Measurements from ENCODE around the gene GIGYF1. TPM values are rescaled to one million over a fixed set of nuclear protein-coding genes. Genes with fewer than 3 reads are reported as not detected.
A peak's percentile ranks its signal among the peaks of the same experiment; 100 is the strongest.
"Not testable (repeated sequence)": the region's sequence is repeated elsewhere in the genome, so short reads cannot be mapped to it uniquely, and the experiment has no call there.

GIGYF1 gene
- total RNA-seq, 2 donors from 2014 or later: 37.0 to 82.2 TPM

DNA sequence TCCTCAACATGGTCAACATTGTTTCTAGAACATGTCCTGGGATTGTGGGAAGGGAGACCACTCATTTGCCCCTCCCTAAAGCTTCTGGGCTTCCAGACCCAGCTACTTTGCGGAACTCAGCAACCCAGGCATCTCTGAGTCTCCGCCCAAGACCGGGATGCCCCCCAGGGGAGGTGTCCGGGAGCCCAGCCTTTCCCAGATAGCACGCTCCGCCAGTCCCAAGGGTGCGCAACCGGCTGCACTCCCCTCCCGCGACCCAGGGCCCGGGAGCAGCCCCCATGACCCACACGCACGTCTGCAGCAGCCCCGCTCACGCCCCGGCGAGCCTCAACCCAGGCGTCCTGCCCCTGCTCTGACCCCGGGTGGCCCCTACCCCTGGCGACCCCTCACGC lies 26.2 kb upstream of the GIGYF1 start, which contains the start of gene EPO:
Gene EPO (plus strand): TSS at position 190 of the 392 bp plus-strand sequence. CDS start 513 bp downstream, outside the sequence.
- TF ChIP-seq POLR2AphosphoS5 (IDR thresholded peaks at IDR 0.05) (no peak), POLR2A (IDR thresholded peaks at IDR 0.05) (no peak)
- TF ChIP-seq, protein P1, sequence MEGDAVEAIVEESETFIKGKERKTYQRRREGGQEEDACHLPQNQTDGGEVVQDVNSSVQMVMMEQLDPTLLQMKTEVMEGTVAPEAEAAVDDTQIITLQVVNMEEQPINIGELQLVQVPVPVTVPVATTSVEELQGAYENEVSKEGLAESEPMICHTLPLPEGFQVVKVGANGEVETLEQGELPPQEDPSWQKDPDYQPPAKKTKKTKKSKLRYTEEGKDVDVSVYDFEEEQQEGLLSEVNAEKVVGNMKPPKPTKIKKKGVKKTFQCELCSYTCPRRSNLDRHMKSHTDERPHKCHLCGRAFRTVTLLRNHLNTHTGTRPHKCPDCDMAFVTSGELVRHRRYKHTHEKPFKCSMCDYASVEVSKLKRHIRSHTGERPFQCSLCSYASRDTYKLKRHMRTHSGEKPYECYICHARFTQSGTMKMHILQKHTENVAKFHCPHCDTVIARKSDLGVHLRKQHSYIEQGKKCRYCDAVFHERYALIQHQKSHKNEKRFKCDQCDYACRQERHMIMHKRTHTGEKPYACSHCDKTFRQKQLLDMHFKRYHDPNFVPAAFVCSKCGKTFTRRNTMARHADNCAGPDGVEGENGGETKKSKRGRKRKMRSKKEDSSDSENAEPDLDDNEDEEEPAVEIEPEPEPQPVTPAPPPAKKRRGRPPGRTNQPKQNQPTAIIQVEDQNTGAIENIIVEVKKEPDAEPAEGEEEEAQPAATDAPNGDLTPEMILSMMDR (IDR thresholded peaks at IDR 0.05): no peak
- H3K27ac ChIP-seq: no peak within 1 kb of the TSS
- no peaks in the 10 kb centered on the region for H3K27me3 ChIP-seq (replicated peaks; ENCODE audit: insufficient read depth)
- H3K4me3 ChIP-seq: peak within 1 kb of the TSS in 1 of 2 donors; percentile 25
- no peaks in the 10 kb centered on the region for H3K4me1 ChIP-seq (replicated peaks)
- H3K9me3 ChIP-seq: no peaks in the 10 kb centered on the region
- intact Hi-C loops (cut with DNase I): loop anchor here (5.0 kb wide), 1 partner anchor 132 kb away; the partner anchor contains the start of gene SLC12A9
- 6% methylated on average over 21 of the region's 21 CpGs for WGBS
- no peak for DNase-seq (ENCODE audit: low spot score)
- no peaks in the 10 kb centered on the region for H3K36me3 ChIP-seq

DNA sequence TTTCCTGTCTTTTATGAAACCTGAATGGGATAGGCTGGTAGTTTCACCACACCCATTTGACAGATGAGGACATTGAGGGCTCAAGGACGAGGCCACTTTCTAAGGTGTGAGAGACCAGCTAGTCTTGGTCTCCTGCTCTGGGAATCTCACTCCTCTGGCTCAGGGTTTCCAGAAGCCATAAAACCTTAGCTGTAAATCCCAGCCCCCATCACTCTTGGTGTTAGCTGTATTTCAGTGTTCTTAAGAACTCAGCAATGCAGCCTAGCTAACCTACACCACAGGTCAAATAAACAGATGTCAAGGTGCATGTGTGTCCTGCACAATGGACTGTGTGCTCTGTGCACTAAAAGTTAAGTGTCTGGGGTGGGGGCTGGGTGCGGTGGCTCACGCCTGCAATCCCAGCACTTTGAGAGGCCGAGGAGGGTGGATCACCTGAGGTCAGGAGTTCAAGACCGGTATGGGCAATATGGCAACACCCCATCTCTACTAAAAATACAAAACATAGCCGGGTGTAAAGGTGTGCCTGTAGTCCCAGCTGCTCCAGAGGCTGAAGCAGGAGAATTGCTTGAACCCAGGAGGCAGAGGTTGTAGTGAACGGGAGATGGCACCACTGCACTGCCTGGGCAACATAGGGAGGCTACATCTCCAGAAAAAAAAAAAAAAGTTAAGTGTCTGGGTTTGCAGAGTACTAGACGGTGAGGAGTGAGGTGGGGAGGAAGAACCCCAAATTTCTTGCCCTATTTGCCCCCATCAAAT lies 25.7 kb upstream of the GIGYF1 start:
- intact Hi-C loops (cut with DNase I): loop anchor here (5.0 kb wide), 1 partner anchor 133 kb away; the partner anchor contains the start of gene SLC12A9
- Histone ChIP-seq H3K4me3 (no peak overlapping the region), H3K27me3 (replicated peaks; ENCODE audit: insufficient read depth) (no peaks in the 10 kb centered on the region), H3K9me3 (no peaks in the 10 kb centered on the region), H3K27ac (no peak overlapping the region), H3K36me3 (no peaks in the 10 kb centered on the region), H3K4me1 (replicated peaks) (no peaks in the 10 kb centered on the region)
- no peak for TF ChIP-seq POLR2AphosphoS5 (IDR thresholded peaks at IDR 0.05)
- TF ChIP-seq, protein P1 (IDR thresholded peaks at IDR 0.05): no peak
- TF ChIP-seq POLR2A (IDR thresholded peaks at IDR 0.05): no peak
- WGBS: 46% methylated on average over 8 of the region's 8 CpGs
- DNase-seq (ENCODE audit: low spot score): no peak

DNA sequence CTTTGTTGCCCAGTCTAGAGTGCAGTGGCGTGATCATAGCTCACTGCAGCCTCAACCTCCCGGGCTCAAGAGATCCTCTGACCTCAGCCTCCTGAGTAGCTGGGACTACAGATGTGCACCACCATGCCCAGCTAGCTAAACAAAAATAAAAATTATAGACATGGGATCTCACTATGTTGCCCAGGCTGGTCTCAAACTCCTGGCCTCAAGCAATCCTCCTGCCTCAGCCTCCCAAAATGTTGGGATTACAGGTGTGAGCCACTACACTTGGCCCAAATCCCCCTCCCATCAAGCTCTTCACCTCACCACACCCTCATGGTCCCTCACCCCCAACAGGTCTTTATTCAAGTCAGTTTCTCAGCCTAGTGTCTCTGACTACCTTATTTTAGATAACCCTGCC lies 23.0 kb upstream of the GIGYF1 start:
- DNase-seq (ENCODE audit: low spot score); H3K4me3 ChIP-seq; H3K36me3 ChIP-seq; H3K27ac ChIP-seq; H3K4me1 ChIP-seq (replicated peaks); intact Hi-C loops (cut with DNase I); H3K9me3 ChIP-seq; H3K27me3 ChIP-seq (replicated peaks; ENCODE audit: insufficient read depth): not testable (repeated sequence)
- 90% methylated on average over 2 of the region's 2 CpGs for WGBS

DNA sequence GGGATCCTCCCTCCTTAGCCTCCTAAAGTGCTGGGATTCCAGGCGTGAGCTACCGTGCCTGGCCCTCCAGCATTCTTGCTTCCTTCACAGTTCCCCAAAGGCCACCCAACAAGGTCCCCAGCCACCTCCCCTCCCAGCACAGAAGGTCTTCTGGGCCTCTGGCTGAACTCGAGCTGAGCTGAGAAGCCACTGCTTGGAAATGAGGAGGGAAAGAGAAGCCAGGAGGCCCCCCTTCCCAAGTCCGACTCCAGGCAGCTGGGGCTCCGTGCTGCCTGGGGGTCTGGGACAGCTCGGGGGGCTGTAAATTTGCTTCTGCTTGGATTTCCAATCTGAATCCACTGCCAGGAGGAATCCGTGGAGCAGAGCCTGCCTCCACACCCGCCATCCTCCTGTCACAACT lies 20.7 kb upstream of the GIGYF1 start:
- WGBS: 72% methylated on average over 8 of the region's 8 CpGs
- DNase-seq (ENCODE audit: low spot score): no peak

GRCh38 chr7:100711369-100711768 lies 17.3 kb upstream of the GIGYF1 start:
- WGBS: 76% methylated on average over 11 of the region's 11 CpGs

More for the DNA sequence above, 20.7 kb upstream of the GIGYF1 start:
- no peaks in the 10 kb centered on the region for H3K4me1 ChIP-seq (replicated peaks)
- H3K27me3 ChIP-seq (replicated peaks; ENCODE audit: insufficient read depth): no peaks in the 10 kb centered on the region
- no peak overlapping the region for H3K4me3 ChIP-seq
- no peak overlapping the region for H3K27ac ChIP-seq
- TF ChIP-seq POLR2AphosphoS5 (IDR thresholded peaks at IDR 0.05) (no peak), POLR2A (IDR thresholded peaks at IDR 0.05) (no peak)
- TF ChIP-seq, protein P1 (IDR thresholded peaks at IDR 0.05): no peak
- intact Hi-C loops (cut with DNase I): no loop called here
- no peaks in the 10 kb centered on the region for H3K9me3 ChIP-seq
- H3K36me3 ChIP-seq: no peaks in the 10 kb centered on the region

DNA sequence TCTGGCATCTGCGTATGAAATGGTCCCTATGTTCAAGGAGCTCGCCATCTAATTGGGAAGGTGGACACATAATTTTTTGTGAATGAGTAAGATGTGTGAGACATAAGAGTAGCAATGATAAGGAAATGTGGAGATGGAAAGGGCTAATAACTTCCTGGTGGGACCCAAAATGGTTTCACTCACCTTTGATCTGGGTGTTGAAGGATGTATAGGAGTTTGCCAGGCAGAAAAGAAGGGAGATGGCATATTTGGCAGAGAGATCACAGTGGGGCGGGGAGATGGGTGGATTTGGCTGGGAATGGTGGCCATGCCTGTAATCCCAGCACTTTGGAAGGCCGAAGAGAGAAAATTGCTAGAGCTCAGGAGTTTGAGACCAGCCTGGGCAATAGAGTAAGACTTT lies 16.4 kb upstream of the GIGYF1 start:
- Histone ChIP-seq H3K27ac (no peak overlapping the region), H3K36me3 (no peaks in the 10 kb centered on the region), H3K9me3 (no peaks in the 10 kb centered on the region), H3K4me1 (replicated peaks) (peaks cover 6% of the 10 kb centered on the region), H3K4me3 (no peak overlapping the region), H3K27me3 (replicated peaks; ENCODE audit: insufficient read depth) (no peaks in the 10 kb centered on the region)
- intact Hi-C loops (cut with DNase I): no loop called here
- WGBS: 80% methylated on average over 4 of the region's 4 CpGs
- no peak for TF ChIP-seq POLR2A (IDR thresholded peaks at IDR 0.05)
- no peak for DNase-seq (ENCODE audit: low spot score)

More at GRCh38 chr7:100711369-100711768, 17.3 kb upstream of the GIGYF1 start:
- intact Hi-C loops (cut with DNase I): no loop called here
- no peak overlapping the region for H3K27ac ChIP-seq
- H3K4me3 ChIP-seq: no peak overlapping the region
- DNase-seq (ENCODE audit: low spot score): no peak
- no peaks in the 10 kb centered on the region for H3K9me3 ChIP-seq
- H3K4me1 ChIP-seq (replicated peaks): peaks cover 5% of the 10 kb centered on the region
- peak; percentile 44 for TF ChIP-seq POLR2AphosphoS5 (IDR thresholded peaks at IDR 0.05)
- no peak for TF ChIP-seq POLR2A (IDR thresholded peaks at IDR 0.05)
- H3K27me3 ChIP-seq (replicated peaks; ENCODE audit: insufficient read depth): no peaks in the 10 kb centered on the region
- H3K36me3 ChIP-seq: no peaks in the 10 kb centered on the region
